K562 (cell line): ENCODE data around the gene KCP. TPM values are rescaled to one million over a fixed set of nuclear protein-coding genes. Genes with fewer than 3 reads are reported as not detected.

Experiments
- ATAC-seq: fragments of 200-7000 bp; cut with Tn5 transposase; 3 replicates; pipeline ENCODE4 v1.9.1; 2020; ENCODE audit warnings: moderate library complexity
- BruUV-seq: library from RNA; stranded (reverse); fragments of 400-500 nt; replicated peaks from 2 replicates; lab custom pipeline; 2021; lab: Mats Ljungman, UMichigan
- CTCF ChIA-PET: fragments of 300-600 bp; formaldehyde crosslinking; extraction: SDS; loops from one replicate; lab custom pipeline; 2021; ENCODE audit warnings: low intra/inter-chr PET ratio; lab: Yijun Ruan, JAX
- POLR2A ChIA-PET: fragments of 300-600, 350-650 bp; sonication (Branson Sonifier 250); formaldehyde crosslinking; extraction: SDS; loops from one replicate; lab custom pipeline; 2021; ENCODE audit warnings: antibody characterized with exemption, inconsistent platforms; lab: Yijun Ruan, JAX
- DNase-seq, 4 experiments: peaks; one replicate each; pipeline versions ENCODE4 v3.0.0 to v3.0.0-alpha.2; 2011 to 2018; ENCODE audit warnings: low spot score in 3 of 4, mixed read lengths in 3 of 4; ENCODE audit errors: extremely low read depth in 1 of 4
- FAIRE-seq: peaks from 2 replicates; lab custom pipeline; 2011; peaks lifted over from hg19 to GRCh38; lab: Jason Lieb, UNC
- H2AFZ ChIP-seq: 2 replicates; pipeline ENCODE4 v1.6.0; 2011; ENCODE audit warnings: low read depth, low read length, control low read depth, inconsistent platforms
- H3K27ac ChIP-seq: fragments of 200-600 bp; 3 replicates; pipeline ENCODE4 v1.8.0; 2011; ENCODE audit warnings: low read depth, mild to moderate bottlenecking, control low read depth, inconsistent platforms, low read length, moderate library complexity, mixed read lengths; ENCODE audit errors: extremely low read depth
- H3K27me3 ChIP-seq, 2 experiments: fragments of 300-600 bp in 1 of 2; 2 replicates in 1 of 2; 3 replicates in 1 of 2; pipeline versions ENCODE4 v1.6.0 to v1.8.0; 2011; ENCODE audit warnings: inconsistent platforms in 2 of 2, low read length in 2 of 2, mild to moderate bottlenecking in 1 of 2, mixed read lengths in 1 of 2, moderate library complexity in 1 of 2; ENCODE audit not compliant: control insufficient read depth in 2 of 2, insufficient read depth in 2 of 2
- H3K36me3 ChIP-seq: fragments of 300-600 bp; 3 replicates; pipeline ENCODE4 v1.8.0; 2011; ENCODE audit warnings: mild to moderate bottlenecking, low read length, inconsistent platforms; ENCODE audit not compliant: control insufficient read depth, insufficient read depth
- H3K4me1 ChIP-seq, 2 experiments: fragments of 200-600 bp in 1 of 2; replicated peaks in 1 of 2; 2 replicates in 1 of 2; 3 replicates in 1 of 2; pipeline versions ENCODE4 v1.5.1 to v1.8.0; 2011; ENCODE audit warnings: inconsistent platforms in 2 of 2, low read length in 2 of 2, mild to moderate bottlenecking in 1 of 2, mixed read lengths in 1 of 2, moderate library complexity in 1 of 2; ENCODE audit not compliant: control insufficient read depth in 2 of 2, insufficient read depth in 2 of 2
- H3K4me2 ChIP-seq: 2 replicates; pipeline ENCODE4 v1.6.1; 2011; ENCODE audit warnings: low read length, control low read depth, inconsistent platforms, mixed read lengths; ENCODE audit not compliant: insufficient read depth
- H3K4me3 ChIP-seq: fragments of 200-600 bp; sonication (generic), shearing (Covaris generic); 2 replicates; pipeline ENCODE4 v1.5.1; 2016; ENCODE audit warnings: control low read depth, inconsistent platforms
- H3K79me2 ChIP-seq: fragments of 200-600 bp; 3 replicates; pipeline ENCODE4 v1.8.0; 2011; ENCODE audit warnings: low read length, inconsistent platforms; ENCODE audit not compliant: control insufficient read depth, insufficient read depth
- H3K9ac ChIP-seq, 2 experiments: 2 replicates each; pipeline versions ENCODE4 v1.6.0 to v1.6.1; 2011; ENCODE audit warnings: low read depth in 2 of 2, low read length in 2 of 2, control low read depth in 1 of 2, inconsistent platforms in 1 of 2, mild to moderate bottlenecking in 1 of 2, mixed read lengths in 1 of 2; ENCODE audit not compliant: insufficient read depth in 1 of 2
- H3K9me1 ChIP-seq: one replicate; pipeline ENCODE4 v1.6.0; 2011; ENCODE audit warnings: inconsistent platforms, mild to moderate bottlenecking, low read length, moderate library complexity; ENCODE audit not compliant: control insufficient read depth, insufficient read depth
- H3K9me3 ChIP-seq: replicated peaks from 2 replicates; pipeline ENCODE4 v1.5.1; 2011; ENCODE audit warnings: low read depth, low read length, inconsistent platforms; ENCODE audit not compliant: control insufficient read depth, insufficient read depth
- H4K20me1 ChIP-seq: replicated peaks from 2 replicates; pipeline ENCODE4 v1.6.1; 2011; ENCODE audit warnings: low read length, inconsistent platforms, mixed read lengths; ENCODE audit not compliant: control insufficient read depth, insufficient read depth
- ADNP ChIP-seq: fragments of 200-800 bp; sonication (Bioruptor generic); IDR thresholded peaks from 2 replicates; pipeline ENCODE4 v1.6.1; 2016; ENCODE audit warnings: missing genetic modification characterization, missing compliant biosample characterization
- CBFB ChIP-seq: sonication (generic); formaldehyde crosslinking; IDR thresholded peaks from 2 replicates; pipeline ENCODE4 v1.4.0; 2020; ENCODE audit warnings: mild to moderate bottlenecking, missing genetic modification reagents
- DEAF1 ChIP-seq: fragments of 450-650 bp; formaldehyde crosslinking; IDR thresholded peaks from 2 replicates; pipeline ENCODE4 v1.4.0; 2020; ENCODE audit warnings: mild to moderate bottlenecking, moderate library complexity
- GATA2 ChIP-seq: sonication (generic); formaldehyde crosslinking; IDR thresholded peaks from 2 replicates; pipeline ENCODE4 v1.4.0; 2020; ENCODE audit warnings: mild to moderate bottlenecking, missing genetic modification reagents
- HDGF ChIP-seq: fragments of 450-650 bp; IDR thresholded peaks from 2 replicates; pipeline ENCODE4 v1.6.1; 2016
- HOXB6 ChIP-seq: fragments of 250-450 bp; sonication (Bioruptor Pico); IDR thresholded peaks from 2 replicates; pipeline ENCODE4 v1.5.1; 2022; ENCODE audit warnings: mild to moderate bottlenecking, borderline replicate concordance
- JUNB ChIP-seq: fragments of 450-650 bp; formaldehyde crosslinking; conservative IDR thresholded peaks from 2 replicates; pipeline ENCODE4 v1.4.0; 2020; ENCODE audit warnings: mild to moderate bottlenecking
- SNRNP70 ChIP-seq: fragments of 200-400 bp; formaldehyde crosslinking; optimal IDR thresholded peaks from 2 replicates; pipeline ENCODE3; 2017; ENCODE audit warnings: low read depth, low read length
- ZHX1 ChIP-seq: fragments of 150-350 bp; conservative IDR thresholded peaks from 2 replicates; pipeline ENCODE4 v1.6.1; 2014; ENCODE audit warnings: low read length
- ZNF143 ChIP-seq: sonication (generic); formaldehyde crosslinking; IDR thresholded peaks from 2 replicates; pipeline ENCODE4 v1.9.0; 2022; ENCODE audit warnings: mild to moderate bottlenecking, missing genetic modification reagents
- ZNF146 ChIP-seq: IDR thresholded peaks from one replicate; pipeline ENCODE4 v1.6.1; 2018; ENCODE audit warnings: missing compliant biosample characterization; ENCODE audit not compliant: unreplicated experiment
- ZNF174 ChIP-seq: fragments of 250-450 bp; sonication (Bioruptor Pico); IDR thresholded peaks from 2 replicates; pipeline ENCODE4 v1.4.0; 2020; ENCODE audit warnings: mild to moderate bottlenecking
- ZNF274 ChIP-seq: IDR thresholded peaks from 2 replicates; pipeline ENCODE4 v1.6.1; 2011; ENCODE audit warnings: low read depth, mild to moderate bottlenecking, low read length, moderate library complexity, borderline replicate concordance
- ZNF398 ChIP-seq: fragments of 250-450 bp; sonication (Bioruptor Pico); IDR thresholded peaks from 2 replicates; pipeline ENCODE4 v1.8.0; 2021; ENCODE audit warnings: moderate library complexity, mild to moderate bottlenecking, inconsistent platforms
- WGBS: fragments of 100-300 bp; shearing (Covaris generic); methylation state at CpG from one replicate; pipeline ENCODE4 v1.1.6; 2016; ENCODE audit warnings: low coverage, mixed read lengths; ENCODE audit not compliant: insufficient coverage; ENCODE audit errors: missing lambda C conversion rate; 5-methylcytosine and 5-hydroxymethylcytosine counted together
- in situ Hi-C: fragments of 300-500 bp; cut with MboI; formaldehyde crosslinking; loops from 4 replicates; pipeline ENCODE4 v1.15.0; 2018; ENCODE audit warnings: inconsistent platforms, mixed read lengths
- intact Hi-C: fragments of 100-400 bp; cut with micrococcal nuclease; formaldehyde crosslinking; loops from 2 replicates; pipeline ENCODE4 v1.14.2; 2022
- polyA plus RNA-seq, 8 experiments: library from polyadenylated mRNA; depleted of rRNA in 4 of 8; stranded (reverse) in 5 of 8; unstranded in 3 of 8; fragments of >200 nt; fragmentation: Nextera tagmentation in 2 of 8; fragmentation: Illumina TruSeq in 1 of 8; extraction: Ambion mirVana in 2 of 8; extraction: Trizol in 1 of 8; gene quantifications; 2 replicates each; pipeline versions ENCODE4 v1.2.1 to v1.2.3, GENCODE V29; 2011 to 2014; ENCODE audit warnings: inconsistent platforms in 1 of 8, missing spikeins in 1 of 8
- total RNA-seq, 7 experiments: library from RNA; depleted of rRNA in 6 of 7; stranded (reverse); fragments of >200 nt in 6 of 7; fragmentation: Illumina TruSeq in 2 of 7; extraction: Trizol in 2 of 7; gene quantifications; 2 replicates each; pipeline versions ENCODE4 v1.2.1 to v1.2.3, GENCODE V29; 2011 to 2021; ENCODE audit warnings: low replicate concordance in 1 of 7

KCP gene
- total and polyA plus RNA-seq, 9 of the 15 experiments (the other 6 are each of a cell fraction or from before 2014, with no cell fraction given): 0.06 to 0.17 (median 0.12) TPM; not detected in 3

DNA sequence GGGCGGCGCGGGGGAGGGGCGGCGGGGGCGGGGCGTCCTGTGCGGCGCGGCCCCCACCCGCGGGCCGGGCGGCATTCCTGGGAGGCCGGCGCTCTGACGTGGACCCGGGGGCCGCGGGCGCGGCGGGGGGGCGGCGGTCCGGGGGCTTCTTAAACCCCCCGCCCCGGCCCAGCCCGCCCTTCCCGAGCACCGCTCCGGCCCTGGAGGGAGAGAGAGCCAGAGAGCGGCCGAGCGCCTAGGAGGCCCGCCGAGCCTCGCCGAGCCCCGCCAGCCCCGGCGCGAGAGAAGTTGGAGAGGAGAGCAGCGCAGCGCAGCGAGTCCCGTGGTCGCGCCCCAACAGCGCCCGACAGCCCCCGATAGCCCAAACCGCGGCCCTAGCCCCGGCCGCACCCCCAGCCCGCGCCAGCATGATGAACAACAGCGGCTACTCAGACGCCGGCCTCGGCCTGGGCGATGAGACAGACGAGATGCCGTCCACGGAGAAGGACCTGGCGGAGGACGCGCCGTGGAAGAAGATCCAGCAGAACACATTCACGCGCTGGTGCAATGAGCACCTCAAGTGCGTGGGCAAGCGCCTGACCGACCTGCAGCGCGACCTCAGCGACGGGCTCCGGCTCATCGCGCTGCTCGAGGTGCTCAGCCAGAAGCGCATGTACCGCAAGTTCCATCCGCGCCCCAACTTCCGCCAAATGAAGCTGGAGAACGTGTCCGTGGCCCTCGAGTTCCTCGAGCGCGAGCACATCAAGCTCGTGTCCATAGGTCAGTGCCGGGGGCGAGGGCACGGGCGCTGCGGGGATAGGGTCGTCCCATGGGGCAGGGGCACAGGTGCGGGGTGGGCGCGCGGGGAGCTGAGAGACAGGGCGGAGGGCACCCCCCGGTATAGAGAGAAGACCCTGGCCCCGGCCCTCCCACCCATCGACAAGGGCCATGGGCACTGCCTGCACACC, 80.0 kb downstream of the KCP start, which contains the start of gene FLNC:
TSS of gene FLNC (plus strand) at position 176 of the 947 bp plus-strand sequence. CDS start at position 408, 232 bp downstream.
- FAIRE-seq: peak; percentile 71
- H3K79me2 ChIP-seq: peaks cover 50% of the 10 kb centered on the region
- in situ Hi-C loops: no loop called here
- H3K9ac ChIP-seq: peak within 1 kb of the TSS; percentile 91 to 95
- H4K20me1 ChIP-seq: 0 out of 2 replicates have a peak, but pooled peaks cover 4% of the 10 kb centered on the region
- H3K9me1 ChIP-seq: no peaks in the 10 kb centered on the region
- ChIA-PET POLR2A (interaction anchor here (0.6 to 4.3 kb wide), 13 partner anchors 8 to 1121 kb away, joined by 3 to 39 read pairs (median 6); partner anchors contain the start of gene CALU), CTCF (no interaction called here)
- H3K4me1 ChIP-seq: peaks cover 46 to 74% of the 10 kb centered on the region in 2 experiments
- peak within 1 kb of the TSS; percentile 90 for H3K27ac ChIP-seq
- H2AFZ ChIP-seq: peak within 1 kb of the TSS; percentile 84
- peak within 1 kb of the TSS; percentile 97 for H3K4me2 ChIP-seq
- H3K27me3 ChIP-seq: no peaks in the 10 kb centered on the region
- H3K36me3 ChIP-seq: peaks cover 27% of the 10 kb centered on the region; the same call in 2 of the 3 replicates
- peak; percentile 73 to 92 (median 82) for DNase-seq
- peak within 1 kb of the TSS; percentile 66 for H3K4me3 ChIP-seq
- peak; percentile 12 for ATAC-seq
- TSS peak; percentile 73 for BruUV-seq
- no peaks in the 10 kb centered on the region for H3K9me3 ChIP-seq
- WGBS: under 1% methylated on average over 58 of the region's 109 CpGs
- intact Hi-C loops: no loop called here
- TF ChIP-seq ZNF398 (CRISPR knock-in tag) (no peak), ZHX1 (no peak), GATA2 (CRISPR knock-in tag) (no peak), DEAF1 (no peak), ZNF174 (CRISPR knock-in tag) (no peak), CBFB (CRISPR knock-in tag) (no peak), ADNP (tag) (no peak), HOXB6 (CRISPR knock-in tag) (no peak), ZNF143 (CRISPR knock-in tag) (no peak), HDGF (0 out of 2 replicates have a peak, but pooled peaks have one; percentile 42), SNRNP70 (no peak), JUNB (CRISPR knock-in tag) (no peak), ZNF146 (CRISPR knock-in tag) (no peak), ZNF274 (no peak)
